Calu3 (cell line): ENCODE results near the gene ALDOC. TPM values are rescaled to one million over a fixed set of nuclear protein-coding genes. Genes with fewer than 3 reads are reported as not detected.

Experiments used
- Bru-seq: library from RNA; stranded (reverse); fragments of 400-500 nt; gene quantifications from one replicate; lab custom pipeline; 2021; lab: Mats Ljungman, UMichigan
- BruChase-seq, 2 experiments: library from RNA; stranded (reverse); fragments of 400-500 nt; gene quantifications; one replicate each; lab custom pipeline; 2021; lab: Mats Ljungman, UMichigan
- BruUV-seq: library from RNA; stranded (reverse); fragments of 400-500 nt; replicated peaks from 2 replicates; lab custom pipeline; 2021; lab: Mats Ljungman, UMichigan
- CTCF ChIA-PET: fragments of 300-600 bp; sonication (Branson Sonifier 250); formaldehyde crosslinking; loops from one replicate; lab custom pipeline; 2022; ENCODE audit warnings: antibody characterized with exemption; lab: Charles Lee
- DNase-seq: peaks from one replicate; pipeline ENCODE4 v3.0.0; 2022
- H3K27ac Mint-ChIP-seq: one replicate; pipeline ENCODE4 v1.8.0; 2022; ENCODE audit warnings: mixed read lengths; ENCODE audit not compliant: unreplicated experiment
- H3K27me3 Mint-ChIP-seq: one replicate; pipeline ENCODE4 v1.8.0; 2022; ENCODE audit warnings: mixed read lengths; ENCODE audit not compliant: unreplicated experiment
- H3K36me3 Mint-ChIP-seq: one replicate; pipeline ENCODE4 v1.8.0; 2022; ENCODE audit warnings: mild to moderate bottlenecking, moderate library complexity, mixed read lengths; ENCODE audit not compliant: insufficient read depth, unreplicated experiment
- H3K4me1 Mint-ChIP-seq: one replicate; pipeline ENCODE4 v1.8.0; 2022; ENCODE audit warnings: mild to moderate bottlenecking, low read depth, mixed read lengths; ENCODE audit not compliant: unreplicated experiment
- H3K4me3 Mint-ChIP-seq: one replicate; pipeline ENCODE4 v1.8.0; 2022; ENCODE audit warnings: mild to moderate bottlenecking, low read depth, moderate library complexity, mixed read lengths; ENCODE audit not compliant: unreplicated experiment
- H3K9me3 Mint-ChIP-seq: one replicate; pipeline ENCODE4 v1.8.0; 2022; ENCODE audit warnings: low read depth, mixed read lengths; ENCODE audit not compliant: unreplicated experiment
- intact Hi-C: fragments of 100-400 bp; cut with micrococcal nuclease; formaldehyde crosslinking; loops from one replicate; pipeline ENCODE4 v1.10.0; 2022; ENCODE audit not compliant: unreplicated experiment
- long read RNA-seq: library from polyadenylated mRNA; stranded (forward); transcript quantifications from one replicate; pipeline ENCODE4 v2.0.0, GENCODE V29; 2022
- total RNA-seq: library from RNA; stranded (reverse); gene quantifications from 2 replicates; pipeline ENCODE4 v1.2.3, GENCODE V29; 2022
- TF ChIP-seq, protein P1 (sequence below): fragments of 200-600 bp; IDR thresholded peaks from one replicate; pipeline ENCODE4 v1.8.0; 2022; ENCODE audit warnings: antibody characterized with exemption; ENCODE audit not compliant: unreplicated experiment

The ALDOC gene
- 2.6 and 2.8 TPM in 2 replicates for total RNA-seq
- percentile 36 among the genes with signal in this experiment for Bru-seq, nascent RNA
- BruChase-seq, experiment 1, labeled RNA remaining after a 6-hour chase, result percentile 46 among the genes with signal in this experiment
- BruChase-seq, experiment 2, labeled RNA remaining after a 2-hour chase, result percentile 46 among the genes with signal in this experiment
- long read RNA-seq, result 0 reads

DNA sequence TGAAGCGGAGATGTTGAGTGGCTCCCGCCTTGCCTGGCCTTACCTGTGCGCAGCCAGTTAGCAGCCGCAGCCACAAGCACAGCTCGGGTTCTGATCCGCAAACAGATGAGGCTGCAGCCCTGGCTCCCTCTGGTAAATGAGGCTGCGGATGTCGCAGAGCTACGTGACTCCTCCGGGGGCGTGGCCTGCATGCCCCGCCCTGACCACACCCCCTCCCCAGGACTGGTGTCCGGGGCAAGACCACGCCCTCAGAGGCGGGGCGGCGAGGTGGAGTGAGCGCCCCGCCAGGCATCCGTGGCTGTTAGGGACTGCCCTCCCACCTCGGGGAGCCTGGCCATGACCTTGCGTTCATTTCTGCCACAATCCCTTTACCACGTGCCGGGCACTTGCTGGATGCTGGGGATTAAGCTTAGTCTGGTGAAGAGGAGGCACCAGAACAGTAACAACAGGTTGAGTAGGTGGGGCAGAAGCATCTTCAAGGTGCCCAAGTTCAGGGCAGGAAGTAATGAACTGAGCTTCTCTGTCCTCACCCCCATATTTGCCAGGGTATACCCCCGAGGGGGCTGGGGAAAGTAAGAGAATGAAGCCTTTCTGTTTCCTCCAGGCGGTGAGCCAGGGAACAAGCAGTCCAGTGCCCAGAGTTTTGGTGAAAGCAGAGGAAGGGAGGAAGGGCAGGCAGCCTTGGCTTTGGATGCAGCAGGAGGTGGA lies at the start of gene ALDOC:
Gene ALDOC (minus strand): TSS at position 138 of the 708 bp plus-strand sequence. CDS start 1,363 bp downstream, outside the sequence.
- CTCF ChIA-PET, result no interaction called here
- TF ChIP-seq, protein P1, sequence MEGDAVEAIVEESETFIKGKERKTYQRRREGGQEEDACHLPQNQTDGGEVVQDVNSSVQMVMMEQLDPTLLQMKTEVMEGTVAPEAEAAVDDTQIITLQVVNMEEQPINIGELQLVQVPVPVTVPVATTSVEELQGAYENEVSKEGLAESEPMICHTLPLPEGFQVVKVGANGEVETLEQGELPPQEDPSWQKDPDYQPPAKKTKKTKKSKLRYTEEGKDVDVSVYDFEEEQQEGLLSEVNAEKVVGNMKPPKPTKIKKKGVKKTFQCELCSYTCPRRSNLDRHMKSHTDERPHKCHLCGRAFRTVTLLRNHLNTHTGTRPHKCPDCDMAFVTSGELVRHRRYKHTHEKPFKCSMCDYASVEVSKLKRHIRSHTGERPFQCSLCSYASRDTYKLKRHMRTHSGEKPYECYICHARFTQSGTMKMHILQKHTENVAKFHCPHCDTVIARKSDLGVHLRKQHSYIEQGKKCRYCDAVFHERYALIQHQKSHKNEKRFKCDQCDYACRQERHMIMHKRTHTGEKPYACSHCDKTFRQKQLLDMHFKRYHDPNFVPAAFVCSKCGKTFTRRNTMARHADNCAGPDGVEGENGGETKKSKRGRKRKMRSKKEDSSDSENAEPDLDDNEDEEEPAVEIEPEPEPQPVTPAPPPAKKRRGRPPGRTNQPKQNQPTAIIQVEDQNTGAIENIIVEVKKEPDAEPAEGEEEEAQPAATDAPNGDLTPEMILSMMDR, result no peak
- Mint-ChIP-seq H3K4me3 (no peak within 1 kb of the TSS), H3K4me1 (peaks cover 9% of the 10 kb centered on the region), H3K36me3 (peaks cover 10% of the 10 kb centered on the region), H3K27me3 (no peaks in the 10 kb centered on the region), H3K27ac (no peak within 1 kb of the TSS), H3K9me3 (no peaks in the 10 kb centered on the region)
- BruUV-seq, result no TSS peak
- intact Hi-C loops, result no loop called here
- peak; percentile 30 for DNase-seq

DNA sequence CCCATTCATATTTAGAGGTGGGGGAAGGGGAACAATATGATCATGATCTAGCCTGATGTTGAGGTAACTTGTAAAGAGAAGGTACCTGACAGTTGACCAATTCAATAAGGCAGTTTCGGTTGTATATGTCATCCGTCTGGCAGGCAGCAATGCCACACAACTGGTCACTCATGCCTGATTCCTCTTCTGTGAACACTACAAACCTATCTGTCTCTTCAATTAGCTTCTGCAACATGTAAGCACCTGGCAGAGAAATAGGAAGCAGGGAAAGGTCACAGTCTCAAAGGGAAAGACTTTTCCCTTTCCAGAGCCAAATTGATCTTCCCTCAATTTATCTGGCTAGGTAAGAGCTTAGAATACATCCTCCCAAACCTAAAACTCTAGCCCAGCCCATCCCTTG lies 47.5 kb upstream of the ALDOC start:
- no peak overlapping the region for H3K4me3 Mint-ChIP-seq
- no peaks in the 10 kb centered on the region for H3K9me3 Mint-ChIP-seq
- H3K27ac Mint-ChIP-seq, result no peak overlapping the region
- no peak for DNase-seq
- intact Hi-C loops, result no loop called here
- H3K36me3 Mint-ChIP-seq, result peaks cover 33% of the 10 kb centered on the region
- H3K27me3 Mint-ChIP-seq, result no peaks in the 10 kb centered on the region
- CTCF ChIA-PET, result no interaction called here
- BruUV-seq, result no TSS peak
- TF ChIP-seq, protein P1, result no peak
- H3K4me1 Mint-ChIP-seq, result no peaks in the 10 kb centered on the region

DNA sequence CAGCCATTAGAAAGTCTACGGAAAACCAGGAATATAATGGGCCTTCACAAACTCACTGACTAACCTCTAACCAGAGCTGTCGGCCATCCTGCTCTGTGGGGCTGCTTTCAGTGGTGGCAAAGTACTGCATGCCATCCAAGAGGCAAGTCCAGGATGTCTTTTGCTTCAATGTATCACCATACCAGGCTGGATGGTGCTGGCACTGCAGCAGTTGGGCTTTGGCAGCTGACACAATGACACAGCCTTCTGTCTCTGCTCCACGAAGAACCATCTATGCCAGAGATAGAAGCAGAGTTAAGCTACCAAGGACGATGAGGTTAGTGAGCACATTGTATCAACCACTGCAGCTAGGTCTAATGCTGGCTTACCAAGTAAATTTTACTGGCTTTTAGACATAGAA lies 47.0 kb upstream of the ALDOC start:
- TF ChIP-seq, protein P1, result no peak
- no TSS peak for BruUV-seq
- H3K27me3 Mint-ChIP-seq, result no peaks in the 10 kb centered on the region
- intact Hi-C loops, result no loop called here
- no peaks in the 10 kb centered on the region for H3K4me1 Mint-ChIP-seq
- H3K4me3 Mint-ChIP-seq, result no peak overlapping the region
- H3K27ac Mint-ChIP-seq, result no peak overlapping the region
- CTCF ChIA-PET, result interaction anchor here (1.6 kb wide), 1 partner anchor 12 kb away, joined by 3 read pairs; no protein-coding TSS in a partner anchor
- no peak for DNase-seq
- H3K9me3 Mint-ChIP-seq, result no peaks in the 10 kb centered on the region
- H3K36me3 Mint-ChIP-seq, result peaks cover 38% of the 10 kb centered on the region

DNA sequence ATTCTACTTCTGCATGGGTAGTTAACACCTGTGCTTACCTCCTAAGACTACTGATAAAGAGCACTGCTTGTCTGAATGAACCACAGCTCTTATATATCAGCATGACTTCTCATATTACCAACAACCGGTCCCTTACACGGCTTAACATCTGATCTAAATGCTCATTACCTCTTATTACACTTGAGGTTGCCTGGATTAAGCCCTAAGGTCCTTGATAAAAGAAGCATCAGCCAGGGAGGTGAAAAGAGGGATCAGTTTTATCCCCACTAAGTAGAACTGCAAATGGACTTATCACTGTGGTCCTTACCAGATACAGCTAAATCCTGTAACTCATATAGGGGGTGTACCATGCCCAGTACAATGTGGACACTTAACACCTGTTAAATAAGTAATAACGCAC lies 45.5 kb upstream of the ALDOC start:
- TF ChIP-seq, protein P1, result no peak
- Mint-ChIP-seq H3K27me3 (no peaks in the 10 kb centered on the region), H3K36me3 (peaks cover 34% of the 10 kb centered on the region), H3K4me1 (no peaks in the 10 kb centered on the region), H3K9me3 (no peaks in the 10 kb centered on the region), H3K4me3 (no peak overlapping the region), H3K27ac (no peak overlapping the region)
- BruUV-seq, result no TSS peak
- no peak for DNase-seq
- CTCF ChIA-PET, result interaction anchor here (1.6 kb wide), 1 partner anchor 14 kb away, joined by 3 read pairs; no protein-coding TSS in a partner anchor
- intact Hi-C loops, result no loop called here
